ENCODE measurements around the gene CWF19L1.
"Not testable (repeated sequence)": the region's sequence is repeated elsewhere in the genome, so short reads cannot be mapped to it uniquely, and the experiment has no call there.

Gene CWF19L1

DNA sequence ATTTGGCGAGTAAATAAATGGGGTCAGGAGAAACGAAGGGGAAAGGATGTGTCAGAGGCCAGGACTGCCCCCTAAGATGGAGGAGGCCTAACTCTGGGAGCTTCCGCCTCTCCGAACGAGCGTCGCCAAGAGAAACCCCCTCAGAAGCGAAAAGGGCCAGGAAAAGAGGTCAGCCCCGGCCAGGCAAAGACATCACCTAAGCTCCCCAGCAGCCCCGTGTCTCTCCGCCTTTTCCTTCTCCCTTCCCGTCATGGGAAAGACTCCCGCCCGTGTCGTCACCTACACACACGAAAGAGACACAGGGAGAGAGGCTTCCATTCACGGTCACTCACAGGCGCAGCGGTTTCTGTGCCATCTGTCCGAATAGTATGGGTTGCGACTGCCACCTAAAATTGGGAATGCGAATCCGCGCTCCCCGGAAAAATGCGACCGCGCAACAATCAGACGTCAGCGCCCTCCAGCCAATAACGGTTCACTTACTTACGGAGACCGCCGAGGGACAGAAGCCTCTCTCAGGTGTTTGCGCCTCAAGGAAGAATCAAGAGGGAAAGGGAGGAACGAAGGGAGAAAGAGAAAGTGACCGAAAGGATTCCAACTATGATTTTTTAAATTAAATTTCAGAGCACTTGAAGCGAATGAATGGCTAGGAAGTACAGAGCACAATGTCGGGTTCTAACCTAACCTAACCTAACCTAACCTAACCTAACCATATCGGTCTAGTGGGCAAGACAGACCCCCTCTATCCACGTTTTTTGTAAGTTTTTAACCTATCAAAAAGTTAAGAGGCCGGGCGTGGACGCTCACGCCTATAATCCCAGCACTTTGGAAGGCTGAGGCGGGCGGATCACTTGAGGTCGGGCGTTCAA is at the start of gene CWF19L1:
Gene CWF19L1 (minus strand): TSS at position 400 of the 866 bp plus-strand sequence. CDS start 45 bp downstream, at position 355.
- peak; percentile 67 for DNase-seq (ENCODE audit: low read depth)

DNA sequence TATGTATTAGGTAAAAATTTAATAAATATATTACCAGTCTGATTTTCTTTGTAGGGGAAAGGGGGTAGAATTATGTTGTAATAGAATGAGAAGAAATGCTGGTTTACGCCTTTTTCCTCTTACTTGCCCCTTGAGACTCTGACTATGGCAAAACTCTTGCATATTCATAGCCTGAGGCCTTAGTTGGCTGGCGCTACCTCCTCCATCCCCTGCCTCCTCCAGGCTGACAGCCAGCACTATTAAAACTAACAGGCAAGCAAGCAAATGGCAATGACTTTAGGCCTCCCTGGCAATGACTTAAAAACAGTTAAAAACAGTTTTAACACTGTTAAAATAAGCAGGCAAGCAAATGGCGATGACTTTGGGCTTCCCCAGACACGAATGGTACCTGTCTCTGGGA is 48.2 kb upstream of the CWF19L1 start:
- DNase-seq (ENCODE audit: low read depth): no peak

DNA sequence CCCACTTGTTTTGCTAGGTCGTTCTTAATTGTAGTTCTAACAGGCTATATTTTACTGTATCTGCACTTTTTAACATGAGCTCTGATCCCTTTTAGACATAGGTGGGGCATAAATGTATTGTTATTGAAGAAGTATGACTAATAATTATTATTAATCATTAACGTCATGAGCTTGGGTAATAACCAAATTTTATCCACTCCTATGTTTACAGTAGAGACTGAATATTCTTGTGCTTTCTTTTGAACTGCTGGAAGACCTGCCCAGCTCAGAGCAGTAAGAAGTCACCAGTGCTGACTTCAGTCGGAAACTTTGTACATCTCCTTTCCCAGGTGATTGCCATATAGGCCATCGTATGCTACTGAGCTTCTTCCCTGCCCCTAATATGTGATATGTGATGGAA is 43.9 kb upstream of the CWF19L1 start:
- DNase-seq (ENCODE audit: low read depth): no peak

DNA sequence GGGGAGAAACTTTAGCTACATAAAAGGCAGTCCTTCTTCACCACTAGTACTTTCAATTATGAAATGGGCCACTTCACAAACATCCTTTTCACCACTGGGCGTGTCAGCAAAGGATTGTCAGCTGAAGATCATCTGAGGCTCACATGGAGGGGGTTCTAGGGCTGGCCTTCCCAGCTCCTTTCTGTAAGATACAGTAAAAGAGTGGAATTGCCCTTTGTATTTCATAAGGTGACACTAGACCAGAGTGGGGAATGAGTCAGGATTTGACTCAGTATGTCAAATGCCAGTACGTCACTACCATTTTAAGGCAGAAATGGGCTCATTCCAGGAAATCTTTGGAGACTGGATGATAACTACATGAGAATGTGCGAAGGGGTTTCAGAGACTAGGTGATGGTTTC is 40.2 kb upstream of the CWF19L1 start:
- no peak for DNase-seq (ENCODE audit: low read depth)

DNA sequence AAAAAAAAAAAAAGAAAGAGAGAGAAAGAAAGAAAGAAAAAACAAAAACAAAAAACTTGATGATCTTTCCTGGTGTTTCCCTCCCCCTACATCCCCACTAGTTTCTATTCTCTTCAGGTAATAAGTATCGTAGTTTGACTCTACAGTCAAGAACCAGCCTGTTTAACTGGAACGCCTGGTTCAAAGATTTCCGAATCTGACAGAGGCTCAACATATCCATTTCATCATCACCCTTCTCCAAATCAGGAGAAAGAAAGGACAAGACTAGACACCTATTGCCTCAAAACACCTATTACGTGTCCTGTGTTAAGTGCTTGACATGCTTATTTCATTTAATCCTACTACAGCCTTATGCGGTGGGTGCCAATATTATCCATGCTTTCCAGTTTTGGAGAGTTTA is 39.4 kb upstream of the CWF19L1 start:
- DNase-seq (ENCODE audit: low read depth): no peak

DNA sequence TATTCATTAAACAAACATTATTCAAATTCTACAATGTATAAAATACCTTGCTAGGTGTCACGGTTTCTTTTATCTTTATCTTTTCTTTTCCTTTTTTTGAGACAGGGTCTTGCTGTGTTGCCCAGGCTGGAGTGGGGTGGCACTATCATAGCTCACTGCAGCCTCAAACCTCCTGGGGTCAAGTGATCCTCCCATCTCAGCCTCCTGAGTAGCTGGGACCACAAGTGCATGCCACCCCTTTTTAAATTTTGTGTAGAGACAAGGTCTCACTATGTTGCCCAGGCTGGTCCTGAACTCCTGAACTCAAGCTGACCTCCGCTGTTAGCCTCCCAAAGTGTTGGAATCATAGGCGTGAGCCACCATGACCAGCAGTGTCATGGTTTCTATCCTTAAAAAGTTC is 37.0 kb upstream of the CWF19L1 start:
- no peak for DNase-seq (ENCODE audit: low read depth)

DNA sequence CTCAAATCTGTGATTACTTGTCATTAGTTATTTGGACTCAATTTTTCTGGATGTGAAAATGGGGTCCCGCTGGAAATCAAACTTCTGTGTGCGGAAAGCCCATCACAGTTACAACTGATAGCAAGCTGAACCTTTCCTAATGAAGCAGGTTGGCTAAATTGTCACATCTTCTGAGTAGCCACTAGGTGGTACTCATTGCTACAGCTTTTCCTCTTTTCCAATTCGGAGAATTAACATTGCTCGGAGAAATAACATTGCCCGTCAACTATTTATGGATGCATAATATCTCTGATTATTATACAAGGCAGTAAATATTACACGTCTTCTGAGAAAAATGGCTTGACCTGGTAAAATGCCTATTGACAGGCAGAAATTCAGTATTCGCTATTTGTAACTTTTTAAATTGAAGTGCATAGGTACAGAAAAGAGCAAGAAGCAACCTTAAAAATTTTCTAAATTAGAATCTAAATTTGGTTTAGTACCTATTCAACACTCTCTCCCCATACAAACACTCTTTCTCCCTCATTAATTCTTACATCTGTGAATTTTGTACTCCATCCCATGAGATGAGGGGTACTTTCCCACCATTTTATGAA is 36.4 kb upstream of the CWF19L1 start:
- DNase-seq (ENCODE audit: low read depth): no peak

DNA sequence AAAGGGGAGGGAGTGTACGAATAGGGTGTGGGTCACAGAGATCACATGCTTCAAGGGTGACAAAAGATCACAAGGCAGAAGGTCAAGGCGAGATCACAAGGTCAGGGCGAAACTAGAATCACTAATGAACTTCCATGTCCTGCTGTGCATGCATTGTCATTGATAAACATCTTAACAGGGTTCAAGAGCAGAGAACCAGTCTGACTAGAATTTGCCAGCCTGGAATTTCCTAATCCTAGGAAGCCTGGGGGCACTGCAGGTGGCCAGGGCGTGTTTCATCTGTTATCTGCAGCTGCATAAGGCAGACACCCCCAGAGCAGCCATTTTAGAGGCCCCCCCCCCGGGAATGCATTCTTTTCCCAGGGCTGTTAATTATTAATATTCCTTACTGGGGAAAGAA is 33.7 kb upstream of the CWF19L1 start:
- DNase-seq (ENCODE audit: low read depth): not testable (repeated sequence)

DNA sequence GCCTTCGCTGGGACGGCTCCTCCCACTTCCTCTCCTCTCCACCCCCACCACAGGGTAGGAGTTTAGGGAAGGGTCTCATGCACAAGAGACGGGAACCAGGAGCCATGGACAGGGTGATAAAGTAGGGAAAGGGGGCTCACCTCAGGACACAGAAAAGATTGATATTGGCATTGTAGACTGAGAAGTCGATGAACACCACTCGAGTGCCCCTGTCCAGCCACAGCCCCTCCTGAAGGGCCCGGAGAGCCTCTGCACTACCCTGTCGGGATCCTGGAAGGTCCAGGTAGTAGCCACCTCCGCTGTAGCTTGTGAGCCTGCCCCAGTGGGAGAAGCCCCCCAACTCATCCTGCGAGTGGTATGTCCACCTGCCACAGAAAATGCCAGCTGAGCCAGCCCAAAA is 29.8 kb upstream of the CWF19L1 start:
- no peak for DNase-seq (ENCODE audit: low read depth)

DNA sequence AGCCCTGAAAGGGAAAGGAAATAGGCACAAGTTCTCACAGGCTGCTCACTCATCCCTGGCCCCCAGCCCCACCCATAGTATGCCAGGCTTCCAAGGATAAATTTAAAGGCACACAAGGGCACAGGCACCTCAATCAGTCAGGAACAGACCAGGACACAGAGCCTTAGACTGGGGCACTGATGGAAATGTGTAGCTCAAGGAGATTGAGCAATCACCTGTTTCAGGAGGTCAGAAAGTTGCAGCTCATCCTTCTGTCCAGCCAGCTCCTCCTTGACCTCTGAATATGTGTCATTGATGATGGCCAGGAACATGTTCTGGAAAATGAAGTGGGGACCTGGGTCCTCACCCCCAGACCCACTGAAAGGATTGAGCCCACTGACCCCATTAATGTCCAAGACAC is 25.6 kb upstream of the CWF19L1 start:
- DNase-seq (ENCODE audit: low read depth): no peak

DNA sequence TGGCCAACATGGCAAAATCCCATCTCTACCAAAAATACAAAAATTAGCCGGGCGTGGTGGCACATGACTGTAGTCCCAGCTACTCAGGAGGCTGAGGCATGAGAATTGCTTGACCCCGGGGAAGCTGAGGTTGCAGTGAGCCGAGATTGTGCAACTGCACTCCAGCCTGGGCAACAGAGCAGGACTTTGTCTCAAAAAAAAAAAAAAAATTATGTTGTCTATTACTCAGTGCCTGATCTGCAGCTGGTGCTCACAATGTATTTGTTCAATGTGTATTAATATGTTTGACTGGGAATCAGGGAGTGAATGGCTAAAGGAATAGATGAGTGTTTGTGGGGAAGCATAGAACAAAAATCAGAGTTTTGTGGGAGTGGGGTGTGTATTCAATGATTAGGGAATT is 24.9 kb upstream of the CWF19L1 start:
- DNase-seq (ENCODE audit: low read depth): not testable (repeated sequence)

DNA sequence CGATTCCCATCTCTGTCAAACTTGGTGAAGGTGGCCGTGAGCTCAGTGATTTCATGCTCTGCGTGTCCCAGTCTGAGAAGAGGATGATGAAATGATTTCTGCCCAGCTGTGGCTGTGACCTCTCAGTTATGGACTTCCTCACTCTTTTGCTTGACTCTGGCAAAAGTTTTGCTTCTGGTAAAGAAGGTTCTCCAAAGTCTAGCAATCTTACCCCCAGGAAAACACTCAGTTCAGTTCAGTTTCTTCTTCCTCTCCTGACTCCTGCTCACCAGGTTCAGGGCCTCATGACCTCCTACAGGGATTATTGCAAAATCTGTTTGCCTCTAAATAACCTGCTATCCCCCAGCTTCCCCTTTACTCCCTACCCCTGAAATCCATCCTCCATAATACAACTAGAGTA is 23.9 kb upstream of the CWF19L1 start:
- DNase-seq (ENCODE audit: low read depth): no peak

DNA sequence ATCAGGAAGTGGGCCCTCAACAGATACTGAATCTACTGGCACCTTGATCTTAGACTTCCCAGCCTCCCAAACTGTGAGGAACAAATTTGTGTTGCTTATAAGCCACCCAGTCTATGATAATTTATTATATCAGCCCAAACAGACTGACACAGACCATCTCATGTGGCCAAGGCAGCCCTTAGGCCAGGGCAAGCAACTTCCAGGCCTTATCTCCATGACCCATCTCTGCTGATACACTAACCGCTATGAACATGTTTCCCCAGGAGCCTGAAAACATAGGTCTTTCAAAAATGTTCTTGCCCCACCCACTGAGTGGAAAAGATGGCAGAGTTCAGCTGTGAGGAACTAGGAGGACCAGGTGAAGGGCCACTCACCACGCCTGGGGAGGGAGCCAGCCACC is 22.2 kb upstream of the CWF19L1 start:
- no peak for DNase-seq (ENCODE audit: low read depth)

DNA sequence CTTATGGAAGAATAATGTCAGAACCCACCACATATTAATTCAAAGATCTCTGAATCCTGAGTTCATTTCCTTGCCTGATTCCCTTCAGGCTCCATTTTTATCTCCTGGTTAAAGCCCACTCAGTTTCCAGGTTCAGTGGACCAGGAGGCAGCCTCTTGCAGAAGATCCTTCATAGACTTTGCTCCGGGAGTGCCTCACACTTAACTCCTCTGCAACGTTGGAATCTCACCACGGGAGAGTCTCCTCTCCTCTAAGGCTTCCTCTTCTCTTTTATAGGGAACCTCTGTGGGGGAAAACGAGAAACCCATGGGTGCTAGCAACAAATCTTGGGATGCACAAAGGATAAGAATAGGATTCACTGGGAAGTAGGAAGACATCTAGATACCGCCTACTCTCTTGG is 20.8 kb upstream of the CWF19L1 start:
- no peak for DNase-seq (ENCODE audit: low read depth)

DNA sequence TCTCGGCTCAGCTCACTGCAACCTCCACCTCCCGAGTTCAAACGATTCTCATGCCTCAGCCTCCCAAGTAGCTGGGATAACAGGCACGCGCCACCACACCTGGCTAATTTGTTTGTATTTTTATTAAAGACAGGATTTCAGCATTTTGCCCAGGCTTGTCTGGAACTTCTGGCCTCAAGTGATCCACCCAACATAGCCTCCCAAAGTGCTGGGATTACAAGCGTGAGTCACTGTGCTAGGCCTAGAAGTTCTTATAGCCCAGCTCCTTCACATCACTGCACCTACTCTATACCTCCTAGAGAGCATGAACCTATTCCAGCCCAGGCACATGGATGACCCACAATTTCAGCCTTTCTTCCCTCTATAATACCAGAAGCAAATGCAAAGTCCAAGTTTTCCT is 20.3 kb upstream of the CWF19L1 start:
- DNase-seq (ENCODE audit: low read depth): no peak

DNA sequence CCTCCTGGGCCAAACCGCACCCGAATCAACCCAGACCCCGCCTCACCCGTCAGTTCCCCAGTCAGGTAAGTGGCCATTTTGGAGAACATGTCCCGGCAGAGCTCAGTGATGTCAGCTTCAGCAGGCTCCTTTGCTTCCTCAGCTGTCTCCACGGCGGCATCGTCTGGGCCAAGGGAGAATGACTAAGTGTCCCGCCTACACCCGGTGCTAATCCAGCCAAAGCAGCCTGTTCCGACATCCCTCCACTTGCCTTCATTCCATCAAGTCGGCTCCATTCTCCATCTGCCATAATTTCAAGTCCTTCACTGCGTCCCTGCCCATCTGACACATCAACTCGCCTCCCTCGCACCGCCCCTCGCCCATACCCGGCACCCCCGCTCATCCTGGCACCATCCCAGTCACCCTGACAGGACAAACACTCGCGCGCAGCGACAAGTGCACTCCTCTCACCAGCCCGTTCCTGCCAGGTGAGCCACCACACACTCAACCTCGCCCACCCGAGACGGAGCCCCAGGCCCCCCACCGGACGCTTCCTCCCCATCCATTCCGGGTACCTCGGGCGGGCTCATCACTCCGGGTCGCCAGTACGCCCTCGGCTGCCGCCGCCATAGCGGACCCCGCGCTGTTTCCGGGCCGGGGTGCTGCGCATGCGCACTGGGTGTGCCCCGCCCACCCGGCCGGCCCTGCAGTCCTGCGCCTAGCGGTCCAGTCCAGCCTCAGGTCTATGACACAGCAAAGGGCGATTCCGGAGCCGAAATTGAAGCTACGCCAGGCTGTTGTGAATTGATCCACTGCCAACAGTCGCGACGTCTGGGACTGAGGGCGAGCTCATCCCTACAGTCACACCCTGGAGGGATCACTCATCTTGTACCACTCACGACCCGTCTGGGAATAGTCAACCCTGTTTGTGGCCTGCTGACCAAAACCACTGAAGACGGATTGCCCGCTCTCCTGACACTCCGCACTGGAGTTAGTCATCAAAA is 18.9 kb upstream of the CWF19L1 start, which contains the start of gene BLOC1S2:
Gene BLOC1S2 (minus strand): TSS at position 630 of the 983 bp plus-strand sequence. CDS start 21 bp downstream, at position 609.
- peak; percentile 87 for DNase-seq (ENCODE audit: low read depth)

DNA sequence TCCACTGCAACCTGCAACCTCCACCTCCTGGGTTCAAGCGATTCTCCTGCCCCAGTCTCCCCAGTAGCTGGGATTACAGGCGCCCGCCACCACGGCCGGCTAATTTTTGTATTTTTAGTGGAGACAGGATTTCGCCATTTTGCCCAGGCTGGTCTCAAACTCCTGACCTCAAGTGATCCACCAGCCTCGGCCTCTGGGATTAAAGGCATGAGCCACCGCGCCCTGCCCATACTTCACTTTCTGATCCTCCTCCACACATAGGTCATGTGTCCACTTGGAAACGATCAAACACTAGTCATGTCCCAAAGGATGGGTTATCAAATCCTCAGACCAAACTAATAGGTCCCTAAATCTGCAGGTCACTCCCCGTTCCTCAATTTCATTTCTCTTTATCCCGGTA is 17.9 kb upstream of the CWF19L1 start:
- DNase-seq (ENCODE audit: low read depth): not testable (repeated sequence)

DNA sequence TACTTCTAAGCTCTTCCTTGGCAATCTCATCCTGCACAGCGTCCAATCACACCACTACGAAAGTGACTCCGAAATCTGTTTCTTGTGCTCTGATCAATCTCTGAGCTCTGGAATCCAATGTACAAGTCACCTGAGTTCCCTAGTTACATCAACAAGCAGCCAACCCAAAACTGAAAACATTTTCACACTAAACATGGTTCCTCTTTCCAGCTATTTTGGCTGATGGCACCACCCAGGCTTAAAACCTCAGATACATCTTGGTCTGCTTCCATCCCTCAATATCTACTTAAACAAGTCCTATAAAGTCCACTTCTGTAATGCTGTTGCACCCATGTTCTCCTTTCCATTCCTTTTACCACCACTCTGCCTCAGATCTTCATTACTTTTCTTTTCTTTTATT is 15.5 kb upstream of the CWF19L1 start:
- no peak for DNase-seq (ENCODE audit: low read depth)

DNA sequence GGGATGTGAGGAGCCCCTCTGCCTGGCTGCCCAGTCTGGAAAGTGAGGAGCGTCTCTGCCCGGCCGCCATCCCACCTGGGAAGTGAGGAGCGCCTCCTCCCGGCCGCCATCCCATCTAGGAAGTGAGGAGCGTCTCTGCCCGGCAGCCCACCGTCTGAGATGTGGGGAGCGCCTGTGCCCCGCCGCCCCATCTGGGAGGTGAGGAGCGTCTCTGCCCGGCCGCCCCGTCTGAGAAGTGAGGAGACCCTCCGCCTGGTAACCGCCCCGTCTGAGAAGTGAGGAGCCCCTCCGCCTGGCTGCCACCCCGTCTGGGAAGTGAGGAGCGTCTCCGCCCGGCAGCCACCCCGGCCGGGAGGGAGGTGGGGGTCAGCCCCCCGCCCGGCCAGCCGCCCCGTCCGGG is 9.5 kb upstream of the CWF19L1 start:
- DNase-seq (ENCODE audit: low read depth): not testable (repeated sequence)

DNA sequence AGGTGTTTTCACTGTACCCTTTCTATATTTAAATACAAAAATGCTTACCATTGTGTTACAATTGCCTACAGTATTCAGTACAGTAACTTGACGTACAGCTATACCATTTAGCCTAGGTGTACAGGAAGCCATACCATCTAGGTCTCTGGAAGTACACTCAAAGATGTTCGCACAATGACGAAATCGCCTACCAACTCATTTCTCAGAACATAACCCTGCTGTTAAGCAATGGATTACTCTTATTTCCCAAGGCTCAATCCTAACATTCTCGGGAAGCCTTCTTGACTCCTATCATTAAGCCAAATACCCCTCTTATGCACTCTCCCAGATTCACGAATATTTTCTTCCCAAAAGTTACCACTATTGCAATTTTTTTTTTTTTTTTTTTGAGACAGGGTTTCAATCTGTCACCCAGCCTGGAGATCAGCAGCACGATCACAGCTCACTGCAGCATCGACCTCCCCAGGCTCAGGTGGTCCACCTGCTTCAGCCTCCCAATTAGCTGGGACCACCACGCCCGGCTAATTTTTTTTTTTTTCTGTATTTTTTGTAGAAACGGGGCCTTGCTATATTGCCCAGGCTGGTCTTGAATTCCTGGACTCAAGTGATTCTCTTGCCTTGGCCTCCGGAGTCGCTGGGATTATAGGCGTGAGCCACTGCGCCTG is 1.5 kb downstream of the CWF19L1 start:
- DNase-seq (ENCODE audit: low read depth): no peak

DNA sequence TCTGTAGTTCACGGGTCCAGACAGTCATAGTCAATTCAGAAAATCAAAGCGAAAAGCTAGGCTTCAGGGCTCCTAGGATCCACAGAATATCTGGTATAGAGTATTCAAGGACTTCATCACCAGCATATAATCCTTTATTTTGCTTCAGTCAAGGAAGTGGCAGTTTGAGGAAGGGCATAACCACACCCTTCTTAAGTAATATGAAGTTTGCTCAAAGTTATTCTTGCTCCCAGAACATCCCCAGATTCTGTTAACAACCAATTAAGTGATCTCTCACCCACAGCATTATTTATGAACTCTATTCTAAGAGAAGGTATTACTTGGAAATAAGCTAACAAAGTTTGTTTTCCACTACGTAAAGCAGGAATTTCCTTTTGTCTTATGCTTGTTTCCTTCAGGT is 13.2 kb downstream of the CWF19L1 start:
- DNase-seq (ENCODE audit: low read depth): no peak

DNA sequence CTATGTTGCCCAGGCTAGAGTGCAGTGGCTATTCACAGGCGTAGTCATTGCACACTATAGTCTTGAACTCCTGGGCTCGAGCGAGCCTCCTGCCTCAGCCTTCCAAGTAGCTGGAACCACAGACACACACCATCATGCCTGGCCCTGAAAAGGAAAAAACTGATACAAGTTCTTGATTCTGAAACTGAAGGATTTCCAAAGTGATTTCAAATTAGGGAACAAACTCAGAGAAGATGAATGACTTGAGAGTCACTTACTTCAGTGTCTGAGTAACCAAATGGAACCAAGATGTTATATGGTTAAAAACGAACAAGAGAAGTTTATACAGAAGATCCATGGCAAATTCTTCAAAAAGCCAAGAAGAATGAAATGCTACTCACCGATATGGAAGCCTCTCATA is 14.4 kb downstream of the CWF19L1 start:
- no peak for DNase-seq (ENCODE audit: low read depth)
